ENCODE data around the gene RASSF5.

Gene RASSF5

DNA sequence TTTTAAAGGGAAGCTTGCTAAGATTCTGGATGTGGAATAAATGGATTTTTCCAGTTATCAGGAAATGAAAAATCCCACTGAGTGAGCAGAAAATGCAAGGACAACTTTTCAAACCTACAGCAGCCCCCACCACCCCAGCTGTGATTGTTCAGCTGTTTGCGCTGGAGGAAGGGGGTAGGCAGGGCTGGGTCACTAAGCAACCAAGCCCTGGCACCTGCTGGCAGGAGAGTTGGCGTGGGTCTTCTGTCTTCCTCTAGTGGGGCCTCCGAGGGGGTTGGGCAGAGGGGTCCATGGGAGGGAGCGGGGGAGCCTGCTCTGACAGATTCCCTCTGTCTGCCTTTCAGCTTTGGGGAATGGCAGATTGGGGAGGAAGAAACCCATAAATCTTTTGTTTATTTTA is 59.7 kb downstream of the RASSF5 start:
- no peak overlapping the region for H3K4me3 ChIP-seq (replicated peaks in 1 of 2; ENCODE audit: low read depth in 2 of 2, low read length in 2 of 2)
- TF ChIP-seq CTCF (IDR thresholded peaks at IDR 0.05; ENCODE audit: low read depth, low read length): no peak
- DNase-seq (ENCODE audit: low read depth in 2 of 2): no peak

- H3K4me3 ChIP-seq (replicated peaks in 1 of 2; ENCODE audit: low read depth in 2 of 2, low read length in 2 of 2): no peak overlapping the region
- TF ChIP-seq CTCF (IDR thresholded peaks at IDR 0.05; ENCODE audit: low read depth, low read length): no peak
- DNase-seq (ENCODE audit: low read depth in 2 of 2): no peak
These were observed 60.9 kb downstream of the RASSF5 start for GRCh38 chr1:206568256-206568655.

GRCh38 chr1:206568779-206569352 is 61.5 kb downstream of the RASSF5 start:
- TF ChIP-seq CTCF (IDR thresholded peaks at IDR 0.05; ENCODE audit: low read depth, low read length): no peak
- DNase-seq (ENCODE audit: low read depth in 2 of 2): no peak
- no peak overlapping the region for H3K4me3 ChIP-seq (replicated peaks in 1 of 2; ENCODE audit: low read depth in 2 of 2, low read length in 2 of 2)

- TF ChIP-seq CTCF (IDR thresholded peaks at IDR 0.05; ENCODE audit: low read depth, low read length): no peak
- no peak for DNase-seq (ENCODE audit: low read depth in 2 of 2)
- H3K4me3 ChIP-seq (replicated peaks in 1 of 2; ENCODE audit: low read depth in 2 of 2, low read length in 2 of 2): no peak overlapping the region
These were observed 62.2 kb downstream of the RASSF5 start for GRCh38 chr1:206569556-206569955.

DNA sequence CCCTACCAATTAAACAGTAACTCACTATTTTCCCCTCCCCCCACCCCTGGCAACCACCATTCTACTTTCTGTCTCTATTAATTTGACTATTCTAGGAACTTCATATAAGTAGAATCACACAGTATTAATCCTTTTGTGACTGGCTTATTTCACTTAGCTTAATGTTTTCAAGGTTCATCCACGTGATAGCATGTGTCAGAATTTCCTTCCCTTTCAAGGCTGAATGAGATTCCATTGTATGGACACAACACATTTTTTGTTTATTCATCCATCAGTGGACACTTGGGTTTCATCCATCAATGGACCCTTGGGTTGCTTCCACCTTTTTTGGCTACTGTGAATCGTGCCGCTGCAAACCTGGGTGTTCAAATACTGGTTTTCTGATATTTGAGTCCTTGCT is 63.2 kb downstream of the RASSF5 start:
- H3K4me3 ChIP-seq (replicated peaks in 1 of 2; ENCODE audit: low read depth in 2 of 2, low read length in 2 of 2): no peak overlapping the region
- TF ChIP-seq CTCF (IDR thresholded peaks at IDR 0.05; ENCODE audit: low read depth, low read length): no peak
- DNase-seq (ENCODE audit: low read depth in 2 of 2): no peak

DNA sequence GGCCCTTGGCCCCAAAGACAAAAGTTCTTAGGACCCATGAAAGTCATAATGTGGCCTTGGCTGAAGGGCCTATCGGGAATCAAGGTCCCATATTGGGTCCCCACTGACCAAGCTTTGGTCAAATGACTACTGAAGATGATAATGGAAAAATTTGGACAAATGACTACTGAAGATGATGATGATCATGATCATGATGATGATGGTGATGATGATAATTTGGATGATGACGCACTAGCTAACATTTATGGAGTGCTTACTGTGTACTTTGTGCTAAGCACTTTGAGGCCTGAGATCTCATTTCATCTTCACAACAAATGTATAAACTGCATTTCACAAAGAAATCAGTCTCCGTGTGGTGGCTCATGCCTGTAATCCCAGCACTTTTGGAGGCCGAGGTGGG is 65.5 kb downstream of the RASSF5 start:
- TF ChIP-seq CTCF (IDR thresholded peaks at IDR 0.05; ENCODE audit: low read depth, low read length): no peak
- no peak overlapping the region for H3K4me3 ChIP-seq (replicated peaks in 1 of 2; ENCODE audit: low read depth in 2 of 2, low read length in 2 of 2)
- DNase-seq (ENCODE audit: low read depth in 2 of 2): no peak

- no peak for DNase-seq (ENCODE audit: low read depth in 2 of 2)
- no peak for TF ChIP-seq CTCF (IDR thresholded peaks at IDR 0.05; ENCODE audit: low read depth, low read length)
- H3K4me3 ChIP-seq (replicated peaks in 1 of 2; ENCODE audit: low read depth in 2 of 2, low read length in 2 of 2): no peak overlapping the region
These were observed 66.0 kb downstream of the RASSF5 start for GRCh38 chr1:206573319-206573718.
